ENCODE data around the gene DSCAM.

DSCAM gene

GRCh38 chr21:40507978-40508377 is 339.0 kb downstream of the DSCAM start:
- Histone ChIP-seq H3K27me3 (ENCODE audit: control insufficient read depth, insufficient read depth, low read length) (no peaks in the 10 kb centered on the region), H3K4me1 (ENCODE audit: control insufficient read depth, insufficient read depth, low read length) (no peaks in the 10 kb centered on the region), H3K4me3 (ENCODE audit: low read depth, low read length) (no peak overlapping the region), H3K36me3 (ENCODE audit: control insufficient read depth, insufficient read depth, low read length) (no peaks in the 10 kb centered on the region), H3K9ac (ENCODE audit: low read depth, low read length) (no peak overlapping the region), H3K9me3 (ENCODE audit: control insufficient read depth, insufficient read depth, low read length) (no peaks in the 10 kb centered on the region)

GRCh38 chr21:40505681-40506080 is 341.3 kb downstream of the DSCAM start:
- H3K27me3 ChIP-seq (ENCODE audit: control insufficient read depth, insufficient read depth, low read length), result no peaks in the 10 kb centered on the region
- no peaks in the 10 kb centered on the region for H3K36me3 ChIP-seq (ENCODE audit: control insufficient read depth, insufficient read depth, low read length)
- no peak overlapping the region for H3K9ac ChIP-seq (ENCODE audit: low read depth, low read length)
- no peaks in the 10 kb centered on the region for H3K4me1 ChIP-seq (ENCODE audit: control insufficient read depth, insufficient read depth, low read length)
- no peak overlapping the region for H3K4me3 ChIP-seq (ENCODE audit: low read depth, low read length)
- H3K9me3 ChIP-seq (ENCODE audit: control insufficient read depth, insufficient read depth, low read length), result no peaks in the 10 kb centered on the region

- H3K36me3 ChIP-seq (ENCODE audit: control insufficient read depth, insufficient read depth, low read length), result no peaks in the 10 kb centered on the region
- H3K9ac ChIP-seq (ENCODE audit: low read depth, low read length), result no peak overlapping the region
- H3K4me1 ChIP-seq (ENCODE audit: control insufficient read depth, insufficient read depth, low read length), result no peaks in the 10 kb centered on the region
- H3K4me3 ChIP-seq (ENCODE audit: low read depth, low read length), result no peak overlapping the region
- H3K27me3 ChIP-seq (ENCODE audit: control insufficient read depth, insufficient read depth, low read length), result no peaks in the 10 kb centered on the region
- no peaks in the 10 kb centered on the region for H3K9me3 ChIP-seq (ENCODE audit: control insufficient read depth, insufficient read depth, low read length)
Measured at GRCh38 chr21:40505244-40505643, 341.7 kb downstream of the DSCAM start.

- Histone ChIP-seq H3K36me3 (ENCODE audit: control insufficient read depth, insufficient read depth, low read length) (no peaks in the 10 kb centered on the region), H3K4me1 (ENCODE audit: control insufficient read depth, insufficient read depth, low read length) (no peaks in the 10 kb centered on the region), H3K27me3 (ENCODE audit: control insufficient read depth, insufficient read depth, low read length) (no peaks in the 10 kb centered on the region), H3K9ac (ENCODE audit: low read depth, low read length) (no peak overlapping the region), H3K4me3 (ENCODE audit: low read depth, low read length) (no peak overlapping the region), H3K9me3 (ENCODE audit: control insufficient read depth, insufficient read depth, low read length) (no peaks in the 10 kb centered on the region)
Measured at GRCh38 chr21:40504825-40505224, 342.1 kb downstream of the DSCAM start.

- H3K9me3 ChIP-seq (ENCODE audit: control insufficient read depth, insufficient read depth, low read length), result no peaks in the 10 kb centered on the region
- no peaks in the 10 kb centered on the region for H3K4me1 ChIP-seq (ENCODE audit: control insufficient read depth, insufficient read depth, low read length)
- no peaks in the 10 kb centered on the region for H3K36me3 ChIP-seq (ENCODE audit: control insufficient read depth, insufficient read depth, low read length)
- H3K27me3 ChIP-seq (ENCODE audit: control insufficient read depth, insufficient read depth, low read length), result no peaks in the 10 kb centered on the region
- no peak overlapping the region for H3K9ac ChIP-seq (ENCODE audit: low read depth, low read length)
- H3K4me3 ChIP-seq (ENCODE audit: low read depth, low read length), result no peak overlapping the region
Measured at GRCh38 chr21:40496116-40496515, 350.8 kb downstream of the DSCAM start.

GRCh38 chr21:40490408-40490807 is 356.6 kb downstream of the DSCAM start:
- Histone ChIP-seq H3K27me3 (ENCODE audit: control insufficient read depth, insufficient read depth, low read length) (no peaks in the 10 kb centered on the region), H3K9me3 (ENCODE audit: control insufficient read depth, insufficient read depth, low read length) (no peaks in the 10 kb centered on the region), H3K36me3 (ENCODE audit: control insufficient read depth, insufficient read depth, low read length) (no peaks in the 10 kb centered on the region), H3K4me1 (ENCODE audit: control insufficient read depth, insufficient read depth, low read length) (no peaks in the 10 kb centered on the region), H3K4me3 (ENCODE audit: low read depth, low read length) (no peak overlapping the region), H3K9ac (ENCODE audit: low read depth, low read length) (no peak overlapping the region)

- no peak overlapping the region for H3K4me3 ChIP-seq (ENCODE audit: low read depth, low read length)
- no peaks in the 10 kb centered on the region for H3K27me3 ChIP-seq (ENCODE audit: control insufficient read depth, insufficient read depth, low read length)
- no peak overlapping the region for H3K9ac ChIP-seq (ENCODE audit: low read depth, low read length)
- H3K4me1 ChIP-seq (ENCODE audit: control insufficient read depth, insufficient read depth, low read length), result no peaks in the 10 kb centered on the region
- no peaks in the 10 kb centered on the region for H3K9me3 ChIP-seq (ENCODE audit: control insufficient read depth, insufficient read depth, low read length)
- no peaks in the 10 kb centered on the region for H3K36me3 ChIP-seq (ENCODE audit: control insufficient read depth, insufficient read depth, low read length)
Measured at GRCh38 chr21:40489001-40489400, 358.0 kb downstream of the DSCAM start.

- no peaks in the 10 kb centered on the region for H3K9me3 ChIP-seq (ENCODE audit: control insufficient read depth, insufficient read depth, low read length)
- H3K27me3 ChIP-seq (ENCODE audit: control insufficient read depth, insufficient read depth, low read length), result no peaks in the 10 kb centered on the region
- no peaks in the 10 kb centered on the region for H3K36me3 ChIP-seq (ENCODE audit: control insufficient read depth, insufficient read depth, low read length)
- H3K4me1 ChIP-seq (ENCODE audit: control insufficient read depth, insufficient read depth, low read length), result no peaks in the 10 kb centered on the region
- H3K4me3 ChIP-seq (ENCODE audit: low read depth, low read length), result no peak overlapping the region
- H3K9ac ChIP-seq (ENCODE audit: low read depth, low read length), result no peak overlapping the region
Measured at GRCh38 chr21:40481764-40482163, 365.2 kb downstream of the DSCAM start.

GRCh38 chr21:40474513-40474912 is 372.4 kb downstream of the DSCAM start:
- no peaks in the 10 kb centered on the region for H3K27me3 ChIP-seq (ENCODE audit: control insufficient read depth, insufficient read depth, low read length)
- no peaks in the 10 kb centered on the region for H3K9me3 ChIP-seq (ENCODE audit: control insufficient read depth, insufficient read depth, low read length)
- no peaks in the 10 kb centered on the region for H3K4me1 ChIP-seq (ENCODE audit: control insufficient read depth, insufficient read depth, low read length)
- no peaks in the 10 kb centered on the region for H3K36me3 ChIP-seq (ENCODE audit: control insufficient read depth, insufficient read depth, low read length)
- no peak overlapping the region for H3K4me3 ChIP-seq (ENCODE audit: low read depth, low read length)
- H3K9ac ChIP-seq (ENCODE audit: low read depth, low read length), result no peak overlapping the region

GRCh38 chr21:40472013-40472412 is 374.9 kb downstream of the DSCAM start:
- no peaks in the 10 kb centered on the region for H3K9me3 ChIP-seq (ENCODE audit: control insufficient read depth, insufficient read depth, low read length)
- no peak overlapping the region for H3K4me3 ChIP-seq (ENCODE audit: low read depth, low read length)
- H3K4me1 ChIP-seq (ENCODE audit: control insufficient read depth, insufficient read depth, low read length), result no peaks in the 10 kb centered on the region
- H3K9ac ChIP-seq (ENCODE audit: low read depth, low read length), result no peak overlapping the region
- H3K36me3 ChIP-seq (ENCODE audit: control insufficient read depth, insufficient read depth, low read length), result no peaks in the 10 kb centered on the region
- no peaks in the 10 kb centered on the region for H3K27me3 ChIP-seq (ENCODE audit: control insufficient read depth, insufficient read depth, low read length)

GRCh38 chr21:40471103-40471502 is 375.9 kb downstream of the DSCAM start:
- H3K4me3 ChIP-seq (ENCODE audit: low read depth, low read length), result no peak overlapping the region
- no peaks in the 10 kb centered on the region for H3K4me1 ChIP-seq (ENCODE audit: control insufficient read depth, insufficient read depth, low read length)
- no peaks in the 10 kb centered on the region for H3K27me3 ChIP-seq (ENCODE audit: control insufficient read depth, insufficient read depth, low read length)
- no peaks in the 10 kb centered on the region for H3K36me3 ChIP-seq (ENCODE audit: control insufficient read depth, insufficient read depth, low read length)
- no peaks in the 10 kb centered on the region for H3K9me3 ChIP-seq (ENCODE audit: control insufficient read depth, insufficient read depth, low read length)
- no peak overlapping the region for H3K9ac ChIP-seq (ENCODE audit: low read depth, low read length)

- Histone ChIP-seq H3K36me3 (ENCODE audit: control insufficient read depth, insufficient read depth, low read length) (no peaks in the 10 kb centered on the region), H3K27me3 (ENCODE audit: control insufficient read depth, insufficient read depth, low read length) (no peaks in the 10 kb centered on the region), H3K9ac (ENCODE audit: low read depth, low read length) (no peak overlapping the region), H3K4me1 (ENCODE audit: control insufficient read depth, insufficient read depth, low read length) (no peaks in the 10 kb centered on the region), H3K9me3 (ENCODE audit: control insufficient read depth, insufficient read depth, low read length) (no peaks in the 10 kb centered on the region), H3K4me3 (ENCODE audit: low read depth, low read length) (no peak overlapping the region)
Measured at GRCh38 chr21:40466893-40467483, 380.0 kb downstream of the DSCAM start.
